GM21447 (cell line): ENCODE results near the gene DTWD1.
A peak's percentile ranks its signal among the peaks of the same experiment; 100 is the strongest.
"Not testable (repeated sequence)": the region's sequence is repeated elsewhere in the genome, so short reads cannot be mapped to it uniquely, and the experiment has no call there.

Experiments used
- ATAC-seq: cut with Tn5 transposase; IDR thresholded peaks from one replicate; pipeline ENCODE4 v1.9.1; 2021; ENCODE audit not compliant: unreplicated experiment

DTWD1 gene

GRCh38 chr15:49620658-49621368 is at the start of gene DTWD1, which contains the start of gene FAM227B:
Gene DTWD1 (plus strand): TSS chr15:49621048. CDS start chr15:49625168, 4,120 bp downstream.
Gene FAM227B (minus strand): TSS chr15:49620818. CDS start chr15:49615171, 5,647 bp downstream.
- ATAC-seq = peak; percentile 97

GRCh38 chr15:49573421-49573820 is 47.4 kb upstream of the DTWD1 start:
- no peak for ATAC-seq

- ATAC-seq = peak; percentile 73
Observed at GRCh38 chr15:49589030-49589429, 31.8 kb upstream of the DTWD1 start.

GRCh38 chr15:49592829-49593316 is 28.0 kb upstream of the DTWD1 start:
- ATAC-seq = not testable (repeated sequence)

GRCh38 chr15:49604625-49605409 is 16.0 kb upstream of the DTWD1 start:
- ATAC-seq = no peak

GRCh38 chr15:49605588-49605987 is 15.3 kb upstream of the DTWD1 start:
- no peak for ATAC-seq

GRCh38 chr15:49606594-49606993 is 14.3 kb upstream of the DTWD1 start:
- no peak for ATAC-seq

GRCh38 chr15:49610157-49610918 is 10.5 kb upstream of the DTWD1 start:
- ATAC-seq = no peak

GRCh38 chr15:49612240-49612639 is 8.6 kb upstream of the DTWD1 start:
- ATAC-seq = not testable (repeated sequence)

- no peak for ATAC-seq
Observed at GRCh38 chr15:49619226-49619625, 1.6 kb upstream of the DTWD1 start.

- no peak for ATAC-seq
Observed at GRCh38 chr15:49620199-49620598, 649 bp upstream of the DTWD1 start.

- no peak for ATAC-seq
Observed at GRCh38 chr15:49621401-49621811, 558 bp downstream of the DTWD1 start.

- ATAC-seq = no peak
Observed at GRCh38 chr15:49621887-49622286, 1.0 kb downstream of the DTWD1 start.

GRCh38 chr15:49622561-49622960 is 1.7 kb downstream of the DTWD1 start:
- ATAC-seq = no peak

- no peak for ATAC-seq
Observed at GRCh38 chr15:49624056-49624455, 3.2 kb downstream of the DTWD1 start.

- ATAC-seq = no peak
Observed at GRCh38 chr15:49625460-49626036, 4.7 kb downstream of the DTWD1 start.

GRCh38 chr15:49627407-49627877 is 6.6 kb downstream of the DTWD1 start:
- no peak for ATAC-seq

- no peak for ATAC-seq
Observed at GRCh38 chr15:49628379-49628778, 7.5 kb downstream of the DTWD1 start.

GRCh38 chr15:49637857-49638256 is 17.0 kb downstream of the DTWD1 start:
- ATAC-seq = no peak

GRCh38 chr15:49644364-49644794 is 23.5 kb downstream of the DTWD1 start:
- no peak for ATAC-seq

GRCh38 chr15:49645277-49645676 is 24.4 kb downstream of the DTWD1 start:
- no peak for ATAC-seq
